Measurements from ENCODE around the gene MUC2.

MUC2 gene

GRCh38 chr11:1077033-1077416, 2.4 kb downstream of the MUC2 start:
- no CpG with 5 or more reads among the region's 11 CpGs for WGBS, 2 donors (ENCODE audit: extremely low coverage in 2 of 2, insufficient read length in 2 of 2, insufficient replicate concordance in 1 of 2)
- no peak overlapping the region for H2BK120ac ChIP-seq (ENCODE audit: low read depth, low read length)
- H3K9ac ChIP-seq (ENCODE audit: low read depth, low read length, poor library complexity): no peak overlapping the region
- no peak overlapping the region for H3K4ac ChIP-seq (ENCODE audit: low read length)
- peaks cover 3% of the 10 kb centered on the region for H3K79me1 ChIP-seq (ENCODE audit: low read depth, low read length)
- H2BK15ac ChIP-seq (ENCODE audit: low read length): peak overlapping the region; percentile 58
- H4K91ac ChIP-seq (ENCODE audit: low read depth, low read length, poor library complexity): no peak overlapping the region
- DNase-seq (ENCODE audit: low spot score): no peak
- no peak overlapping the region for H2BK5ac ChIP-seq (ENCODE audit: low read length)
- H3K27ac ChIP-seq (replicated peaks; ENCODE audit: low read length): no peak overlapping the region
- no peaks in the 10 kb centered on the region for H3K27me3 ChIP-seq (ENCODE audit: control insufficient read depth in 3 of 3, insufficient read depth in 3 of 3, low read depth in 1 of 3, low read length in 3 of 3)
- H2AK5ac ChIP-seq (ENCODE audit: low read depth, low read length): peak overlapping the region; percentile 91
- H3K14ac ChIP-seq (ENCODE audit: low read length): no peak overlapping the region
- H2AFZ ChIP-seq (ENCODE audit: low read length): no peak overlapping the region
- peaks cover 5 to 11% of the 10 kb centered on the region in 2 donors for H3K4me1 ChIP-seq (ENCODE audit: control insufficient read depth in 2 of 2, insufficient read depth in 1 of 2, low read depth in 1 of 2, low read length in 2 of 2)
- H3K9me3 ChIP-seq (replicated peaks in 1 of 2; ENCODE audit: control insufficient read depth in 2 of 2, insufficient read depth in 1 of 2, low read depth in 1 of 2, low read length in 2 of 2): no peaks in the 10 kb centered on the region
- H3K36me3 ChIP-seq (replicated peaks in 1 of 2; ENCODE audit: control insufficient read depth in 2 of 2, insufficient read depth in 2 of 2, low read length in 2 of 2): no peaks in the 10 kb centered on the region
- no peak overlapping the region for H3K23ac ChIP-seq (ENCODE audit: low read depth, low read length, poor library complexity)
- peak overlapping the region; percentile 38 for H3K18ac ChIP-seq (ENCODE audit: low read length)
- no peak overlapping the region for H2BK12ac ChIP-seq (ENCODE audit: low read length)
- H3K4me3 ChIP-seq (ENCODE audit: low read length in 2 of 2): no peak overlapping the region
- H3K4me2 ChIP-seq (ENCODE audit: insufficient read depth, low read length, poor library complexity, severe bottlenecking): no peak overlapping the region
- no peak overlapping the region for H4K8ac ChIP-seq (ENCODE audit: low read depth, low read length)

- H2BK15ac ChIP-seq (ENCODE audit: low read length): peak overlapping the region; percentile 98
- no peaks in the 10 kb centered on the region for H3K27me3 ChIP-seq (ENCODE audit: control insufficient read depth in 3 of 3, insufficient read depth in 3 of 3, low read depth in 1 of 3, low read length in 3 of 3)
- H2BK5ac ChIP-seq (ENCODE audit: low read length): peak overlapping the region; percentile 66
- no peaks in the 10 kb centered on the region for H3K79me1 ChIP-seq (ENCODE audit: low read depth, low read length)
- no peak overlapping the region for H3K4me3 ChIP-seq (ENCODE audit: low read length in 2 of 2)
- no peak overlapping the region for H4K91ac ChIP-seq (ENCODE audit: low read depth, low read length, poor library complexity)
- no peak overlapping the region for H3K23ac ChIP-seq (ENCODE audit: low read depth, low read length, poor library complexity)
- H3K9ac ChIP-seq (ENCODE audit: low read depth, low read length, poor library complexity): peak overlapping the region; percentile 44
- peak overlapping the region; percentile 82 for H3K14ac ChIP-seq (ENCODE audit: low read length)
- H3K4ac ChIP-seq (ENCODE audit: low read length): no peak overlapping the region
- no peak for DNase-seq (ENCODE audit: low spot score)
- H4K8ac ChIP-seq (ENCODE audit: low read depth, low read length): no peak overlapping the region
- H3K4me2 ChIP-seq (ENCODE audit: insufficient read depth, low read length, poor library complexity, severe bottlenecking): no peak overlapping the region
- peak overlapping the region; percentile 91 for H2AK5ac ChIP-seq (ENCODE audit: low read depth, low read length)
- no peak overlapping the region for H3K27ac ChIP-seq (replicated peaks; ENCODE audit: low read length)
- H3K9me3 ChIP-seq (replicated peaks in 1 of 2; ENCODE audit: control insufficient read depth in 2 of 2, insufficient read depth in 1 of 2, low read depth in 1 of 2, low read length in 2 of 2): no peaks in the 10 kb centered on the region
- H3K4me1 ChIP-seq (ENCODE audit: control insufficient read depth in 2 of 2, insufficient read depth in 1 of 2, low read depth in 1 of 2, low read length in 2 of 2): peaks cover 2 to 11% of the 10 kb centered on the region in 2 donors
- H2BK12ac ChIP-seq (ENCODE audit: low read length): no peak overlapping the region
- peak overlapping the region; percentile 87 for H2BK120ac ChIP-seq (ENCODE audit: low read depth, low read length)
- no peak overlapping the region for H2AFZ ChIP-seq (ENCODE audit: low read length)
- H3K18ac ChIP-seq (ENCODE audit: low read length): peak overlapping the region; percentile 80
- H3K36me3 ChIP-seq (replicated peaks in 1 of 2; ENCODE audit: control insufficient read depth in 2 of 2, insufficient read depth in 2 of 2, low read length in 2 of 2): no peaks in the 10 kb centered on the region
- WGBS, 2 donors (ENCODE audit: extremely low coverage in 2 of 2, insufficient read length in 2 of 2, insufficient replicate concordance in 1 of 2): no CpG with 5 or more reads among the region's 33 CpGs
Observed at GRCh38 chr11:1077417-1078119, 2.9 kb downstream of the MUC2 start.

DNA sequence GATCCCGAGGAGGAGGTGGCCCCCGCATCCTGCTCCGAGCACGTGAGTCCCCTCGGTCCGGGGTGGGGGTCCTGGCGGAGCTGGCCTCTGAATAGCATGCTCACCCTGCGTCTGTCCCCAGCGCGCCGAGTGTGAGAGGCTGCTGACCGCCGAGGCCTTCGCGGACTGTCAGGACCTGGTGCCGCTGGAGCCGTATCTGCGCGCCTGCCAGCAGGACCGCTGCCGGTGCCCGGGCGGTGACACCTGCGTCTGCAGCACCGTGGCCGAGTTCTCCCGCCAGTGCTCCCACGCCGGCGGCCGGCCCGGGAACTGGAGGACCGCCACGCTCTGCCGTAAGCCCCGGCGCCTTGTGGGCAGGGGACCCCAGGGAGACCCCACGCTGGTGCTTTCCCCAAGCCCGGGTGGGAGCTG, 3.5 kb downstream of the MUC2 start:
- Histone ChIP-seq H2AFZ (ENCODE audit: low read length) (no peak overlapping the region), H2BK12ac (ENCODE audit: low read length) (no peak overlapping the region), H2BK15ac (ENCODE audit: low read length) (peak overlapping the region; percentile 49), H3K14ac (ENCODE audit: low read length) (peak overlapping the region; percentile 82), H3K4me1 (ENCODE audit: control insufficient read depth in 2 of 2, insufficient read depth in 1 of 2, low read depth in 1 of 2, low read length in 2 of 2) (peaks cover 2 to 9% of the 10 kb centered on the region in 2 donors), H2BK120ac (ENCODE audit: low read depth, low read length) (peak overlapping the region; percentile 87), H2BK5ac (ENCODE audit: low read length) (peak overlapping the region; percentile 66), H3K4me3 (ENCODE audit: low read length in 2 of 2) (no peak overlapping the region), H3K4me2 (ENCODE audit: insufficient read depth, low read length, poor library complexity, severe bottlenecking) (no peak overlapping the region), H3K27me3 (ENCODE audit: control insufficient read depth in 3 of 3, insufficient read depth in 3 of 3, low read depth in 1 of 3, low read length in 3 of 3) (no peaks in the 10 kb centered on the region), H3K27ac (replicated peaks; ENCODE audit: low read length) (no peak overlapping the region), H3K79me1 (ENCODE audit: low read depth, low read length) (no peaks in the 10 kb centered on the region), H3K9me3 (replicated peaks in 1 of 2; ENCODE audit: control insufficient read depth in 2 of 2, insufficient read depth in 1 of 2, low read depth in 1 of 2, low read length in 2 of 2) (no peaks in the 10 kb centered on the region), H3K23ac (ENCODE audit: low read depth, low read length, poor library complexity) (no peak overlapping the region), H3K4ac (ENCODE audit: low read length) (no peak overlapping the region), H2AK5ac (ENCODE audit: low read depth, low read length) (peak overlapping the region; percentile 70), H3K36me3 (replicated peaks in 1 of 2; ENCODE audit: control insufficient read depth in 2 of 2, insufficient read depth in 2 of 2, low read length in 2 of 2) (no peaks in the 10 kb centered on the region), H3K18ac (ENCODE audit: low read length) (peak overlapping the region; percentile 80), H4K91ac (ENCODE audit: low read depth, low read length, poor library complexity) (no peak overlapping the region), H3K9ac (ENCODE audit: low read depth, low read length, poor library complexity) (no peak overlapping the region), H4K8ac (ENCODE audit: low read depth, low read length) (no peak overlapping the region)
- no peak for DNase-seq (ENCODE audit: low spot score)
- WGBS, 2 donors (ENCODE audit: extremely low coverage in 2 of 2, insufficient read length in 2 of 2, insufficient replicate concordance in 1 of 2): no CpG with 5 or more reads among the region's 39 CpGs

GRCh38 chr11:1081601-1082311, 7.1 kb downstream of the MUC2 start:
- H3K14ac ChIP-seq (ENCODE audit: low read length): peak overlapping the region; percentile 56
- H2BK12ac ChIP-seq (ENCODE audit: low read length): peak overlapping the region; percentile 46
- no peaks in the 10 kb centered on the region for H3K9me3 ChIP-seq (replicated peaks in 1 of 2; ENCODE audit: control insufficient read depth in 2 of 2, insufficient read depth in 1 of 2, low read depth in 1 of 2, low read length in 2 of 2)
- no peak overlapping the region for H4K91ac ChIP-seq (ENCODE audit: low read depth, low read length, poor library complexity)
- no peak overlapping the region for H2BK5ac ChIP-seq (ENCODE audit: low read length)
- peak overlapping the region; percentile 84 for H2AK5ac ChIP-seq (ENCODE audit: low read depth, low read length)
- peak overlapping the region; percentile 28 for H3K18ac ChIP-seq (ENCODE audit: low read length)
- no peak overlapping the region for H3K4me3 ChIP-seq (ENCODE audit: low read length in 2 of 2)
- H3K79me1 ChIP-seq (ENCODE audit: low read depth, low read length): peaks cover 3% of the 10 kb centered on the region
- H3K36me3 ChIP-seq (replicated peaks in 1 of 2; ENCODE audit: control insufficient read depth in 2 of 2, insufficient read depth in 2 of 2, low read length in 2 of 2): no peaks in the 10 kb centered on the region
- peaks cover 0 to 8% (median 0%) of the 10 kb centered on the region in 3 experiments for H3K27me3 ChIP-seq (ENCODE audit: control insufficient read depth in 3 of 3, insufficient read depth in 3 of 3, low read depth in 1 of 3, low read length in 3 of 3)
- no peak overlapping the region for H3K27ac ChIP-seq (replicated peaks; ENCODE audit: low read length)
- no peak overlapping the region for H4K8ac ChIP-seq (ENCODE audit: low read depth, low read length)
- H3K4me1 ChIP-seq (ENCODE audit: control insufficient read depth in 2 of 2, insufficient read depth in 1 of 2, low read depth in 1 of 2, low read length in 2 of 2): no peaks in the 10 kb centered on the region
- no peak overlapping the region for H2BK120ac ChIP-seq (ENCODE audit: low read depth, low read length)
- DNase-seq (ENCODE audit: low spot score): no peak
- no peak overlapping the region for H3K4me2 ChIP-seq (ENCODE audit: insufficient read depth, low read length, poor library complexity, severe bottlenecking)
- H2AFZ ChIP-seq (ENCODE audit: low read length): no peak overlapping the region
- H3K23ac ChIP-seq (ENCODE audit: low read depth, low read length, poor library complexity): peak overlapping the region; percentile 65
- no CpG with 5 or more reads among the region's 33 CpGs for whole genome bisulfite sequencing, 2 donors (ENCODE audit: extremely low coverage in 2 of 2, insufficient read length in 2 of 2, insufficient replicate concordance in 1 of 2)
- no peak overlapping the region for H3K4ac ChIP-seq (ENCODE audit: low read length)
- H3K9ac ChIP-seq (ENCODE audit: low read depth, low read length, poor library complexity): no peak overlapping the region
- peak overlapping the region; percentile 81 for H2BK15ac ChIP-seq (ENCODE audit: low read length)

Data from neuronal stem cell (in vitro differentiated cells).